Duodenal mucosa (tissue), 2 donors: ENCODE measurements around the gene ARL13A.

Experiments
- H3K27ac ChIP-seq: one replicate; pipeline ENCODE4 v1.7.0; 2013; ENCODE audit warnings: low read depth, low read length
- H3K27me3 ChIP-seq, 2 donors: one replicate each; pipeline ENCODE4 v1.7.0; 2013; ENCODE audit warnings: low read length in 2 of 2, control low read depth in 1 of 2; ENCODE audit not compliant: insufficient read depth in 2 of 2, control insufficient read depth in 1 of 2
- H3K36me3 ChIP-seq, 2 donors: one replicate each; pipeline ENCODE4 v1.7.0; 2013; ENCODE audit warnings: low read length in 2 of 2, control low read depth in 1 of 2; ENCODE audit not compliant: insufficient read depth in 2 of 2, control insufficient read depth in 1 of 2
- H3K4me1 ChIP-seq, 2 donors: one replicate each; pipeline ENCODE4 v1.7.0; 2013; ENCODE audit warnings: low read length in 2 of 2, control low read depth in 1 of 2; ENCODE audit not compliant: insufficient read depth in 2 of 2, control insufficient read depth in 1 of 2
- H3K4me3 ChIP-seq, 2 donors: one replicate each; pipeline ENCODE4 v1.7.0; 2013; ENCODE audit warnings: low read length in 2 of 2, low read depth in 1 of 2
- H3K9ac ChIP-seq, 2 donors: one replicate each; pipeline ENCODE4 v1.7.0; 2013; ENCODE audit warnings: low read length in 2 of 2, low read depth in 1 of 2
- H3K9me3 ChIP-seq, 2 donors: one replicate each; pipeline ENCODE4 v1.7.0; 2013; ENCODE audit warnings: low read length in 2 of 2, control low read depth in 1 of 2; ENCODE audit not compliant: control insufficient read depth in 1 of 2

Gene ARL13A

DNA sequence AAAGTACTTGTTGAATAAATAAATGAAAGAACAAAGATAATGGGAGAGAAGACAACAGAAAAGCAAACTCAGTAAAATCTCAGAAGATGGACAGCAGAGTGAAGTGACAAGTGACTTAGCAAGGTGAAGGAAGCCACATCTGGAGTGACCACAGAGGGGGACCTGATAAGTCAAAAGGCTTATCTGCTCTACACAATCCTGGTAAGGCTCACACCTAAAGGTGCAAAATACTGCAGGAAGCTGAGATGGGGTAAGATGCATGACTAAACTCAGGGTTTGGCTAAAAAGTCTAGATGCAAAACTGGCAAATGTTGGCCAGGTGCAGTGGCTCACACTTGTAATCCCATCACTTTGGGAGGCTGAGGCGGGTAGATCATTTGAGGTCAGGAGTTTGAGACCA is 60.2 kb downstream of the ARL13A start:
- no peaks in the 10 kb centered on the region for H3K4me1 ChIP-seq
- no peak overlapping the region for H3K9ac ChIP-seq
- no peaks in the 10 kb centered on the region for H3K27me3 ChIP-seq
- no peak overlapping the region for H3K4me3 ChIP-seq
- no peaks in the 10 kb centered on the region for H3K9me3 ChIP-seq
- no peak overlapping the region for H3K27ac ChIP-seq
- H3K36me3 ChIP-seq, result peaks cover 0 to 12% of the 10 kb centered on the region in 2 donors

DNA sequence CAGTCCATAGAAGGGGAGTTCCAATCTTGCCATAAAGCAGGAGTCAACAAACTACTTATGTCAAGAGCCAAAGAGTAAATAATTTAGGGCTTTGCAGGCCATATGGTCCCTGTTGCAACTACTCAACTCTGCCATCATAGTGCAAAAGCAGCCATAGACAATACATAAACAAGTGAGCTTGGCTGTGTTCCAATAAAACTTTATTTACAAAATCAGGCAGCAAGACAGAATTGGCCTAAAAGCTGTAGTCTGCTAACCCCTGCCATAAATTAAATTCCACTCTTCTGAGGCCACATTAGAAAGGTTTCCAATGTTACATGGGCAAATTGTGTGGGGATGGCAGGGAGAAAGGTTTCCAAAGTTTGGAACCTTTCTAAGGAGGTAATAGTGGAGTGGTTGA is 67.7 kb downstream of the ARL13A start:
- no peaks in the 10 kb centered on the region for H3K9me3 ChIP-seq
- no peak overlapping the region for H3K9ac ChIP-seq
- H3K36me3 ChIP-seq, result peaks cover 8 to 36% of the 10 kb centered on the region in 2 donors
- H3K27ac ChIP-seq, result no peak overlapping the region
- no peak overlapping the region for H3K4me3 ChIP-seq
- no peaks in the 10 kb centered on the region for H3K27me3 ChIP-seq
- no peaks in the 10 kb centered on the region for H3K4me1 ChIP-seq

DNA sequence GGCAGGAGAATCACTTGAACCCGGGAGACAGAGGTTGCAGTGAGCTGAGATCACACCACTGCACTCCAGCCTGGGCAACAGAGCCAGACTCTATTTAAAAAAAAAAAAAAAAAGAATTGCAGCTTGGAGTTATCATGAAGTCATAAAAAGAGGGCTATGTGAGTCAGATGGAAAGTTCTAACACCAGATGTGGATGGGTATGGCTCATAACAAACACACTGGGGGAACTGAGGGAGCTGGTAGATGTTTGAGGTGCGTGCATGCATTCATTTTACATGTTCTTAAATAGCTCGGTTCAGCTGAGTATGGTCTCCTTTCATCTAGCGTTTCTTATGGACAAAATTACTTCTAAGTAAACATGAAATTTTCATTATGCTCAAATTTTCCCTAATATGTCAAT is 70.7 kb downstream of the ARL13A start:
- no peak overlapping the region for H3K9ac ChIP-seq
- no peak overlapping the region for H3K27ac ChIP-seq
- H3K9me3 ChIP-seq, result no peaks in the 10 kb centered on the region
- no peaks in the 10 kb centered on the region for H3K4me1 ChIP-seq
- peaks cover 9 to 34% of the 10 kb centered on the region in 2 donors for H3K36me3 ChIP-seq
- no peaks in the 10 kb centered on the region for H3K27me3 ChIP-seq
- no peak overlapping the region for H3K4me3 ChIP-seq
